HG02678 (cell line): ENCODE measurements around the gene SUN3.

Experiments used
- ATAC-seq: cut with Tn5 transposase; IDR thresholded peaks from one replicate; pipeline ENCODE4 v1.9.1; 2021; ENCODE audit warnings: mild to moderate bottlenecking, moderate library complexity; ENCODE audit not compliant: unreplicated experiment

Gene SUN3

DNA sequence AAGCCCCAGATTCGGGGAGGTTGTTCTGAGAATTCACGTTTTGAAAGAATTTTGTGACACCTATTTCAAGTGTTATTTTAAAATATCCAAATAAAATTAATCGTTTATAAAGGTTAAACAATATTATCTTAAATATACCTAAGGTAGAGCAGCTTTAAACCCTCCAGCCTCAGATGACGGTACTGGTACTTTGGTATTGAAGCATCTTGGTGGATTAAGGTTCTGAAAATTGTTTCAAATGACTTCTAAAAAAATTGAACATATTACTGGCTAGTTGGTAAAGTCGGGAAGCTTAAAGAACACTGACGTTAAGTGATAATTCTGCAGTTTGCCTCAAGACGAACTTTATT, 49.1 kb downstream of the SUN3 start:
- ATAC-seq = no peak

DNA sequence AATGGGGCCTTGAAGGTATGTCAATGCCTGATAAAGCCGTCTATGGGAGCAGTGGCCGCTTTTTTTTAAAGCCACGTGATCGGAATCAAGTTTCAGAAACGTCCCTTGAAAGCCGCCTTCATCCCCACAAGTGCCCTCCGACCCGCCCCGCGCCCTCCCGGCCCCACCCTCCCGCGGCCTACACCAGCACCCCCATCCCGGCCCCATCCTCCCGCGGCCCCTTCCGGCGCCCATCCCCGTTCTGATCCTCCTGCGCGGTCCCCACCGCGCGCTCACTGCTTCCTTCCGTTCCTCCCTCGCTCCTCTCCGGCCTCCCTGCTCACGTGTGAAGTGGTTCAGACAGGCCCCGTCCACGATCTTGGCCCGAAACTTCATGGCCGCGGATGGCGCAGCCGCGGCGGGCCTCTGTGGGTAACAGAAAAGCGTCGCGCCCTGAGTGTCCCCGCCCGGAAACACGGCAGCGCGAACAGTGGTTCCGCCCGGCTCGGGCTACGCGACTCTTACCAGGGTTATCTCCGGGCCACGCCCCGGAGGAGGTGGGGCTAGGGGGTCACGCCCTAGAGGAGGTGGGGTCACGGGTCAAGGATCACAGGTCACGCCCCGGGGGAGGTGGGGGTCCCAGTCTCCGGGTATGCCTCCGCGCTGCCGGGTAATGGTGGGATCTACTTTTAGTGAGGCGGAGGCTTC, 49.6 kb downstream of the SUN3 start, which contains the start of gene HUS1:
TSS of gene HUS1 (minus strand) at position 471 of the 687 bp plus-strand sequence. CDS start at position 375, 96 bp downstream.
- ATAC-seq = peak; percentile 99

DNA sequence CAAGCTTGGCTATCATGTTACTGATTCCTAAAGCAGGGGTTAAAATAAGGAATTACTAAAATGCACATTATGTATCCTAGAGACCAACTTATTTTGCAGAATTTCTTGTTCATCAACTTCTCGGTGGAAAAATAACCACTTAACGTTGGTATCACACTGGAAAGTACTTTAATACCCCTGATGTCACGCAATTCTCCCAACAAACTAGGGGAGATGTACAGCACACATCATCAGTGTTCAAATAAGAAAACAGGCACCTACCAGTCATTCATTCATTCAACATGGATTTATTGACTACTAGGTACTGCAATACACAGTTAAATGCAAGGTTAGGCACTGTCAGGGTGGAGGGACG, 50.1 kb downstream of the SUN3 start:
- ATAC-seq = no peak

GRCh38 chr7:47973739-47974138, 55.2 kb downstream of the SUN3 start:
- ATAC-seq = no peak

DNA sequence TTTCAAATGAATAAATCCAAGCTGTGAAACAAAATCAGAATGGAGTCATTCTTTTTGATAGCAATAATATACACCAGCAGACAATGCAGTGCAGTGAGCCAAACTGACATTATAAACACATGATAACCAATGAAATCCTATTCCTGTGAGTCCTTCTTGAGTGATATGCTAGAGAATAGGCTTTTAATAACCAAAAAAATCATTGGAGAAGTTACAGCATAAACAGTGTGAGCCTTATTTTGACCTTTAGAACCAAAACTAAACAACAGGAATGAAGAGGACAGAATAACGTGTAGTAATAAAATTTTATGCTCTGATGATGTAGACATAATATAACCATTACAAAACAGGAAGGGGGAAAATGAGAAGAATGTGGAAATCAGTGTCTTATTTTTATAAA, 58.1 kb downstream of the SUN3 start:
- ATAC-seq = no peak

DNA sequence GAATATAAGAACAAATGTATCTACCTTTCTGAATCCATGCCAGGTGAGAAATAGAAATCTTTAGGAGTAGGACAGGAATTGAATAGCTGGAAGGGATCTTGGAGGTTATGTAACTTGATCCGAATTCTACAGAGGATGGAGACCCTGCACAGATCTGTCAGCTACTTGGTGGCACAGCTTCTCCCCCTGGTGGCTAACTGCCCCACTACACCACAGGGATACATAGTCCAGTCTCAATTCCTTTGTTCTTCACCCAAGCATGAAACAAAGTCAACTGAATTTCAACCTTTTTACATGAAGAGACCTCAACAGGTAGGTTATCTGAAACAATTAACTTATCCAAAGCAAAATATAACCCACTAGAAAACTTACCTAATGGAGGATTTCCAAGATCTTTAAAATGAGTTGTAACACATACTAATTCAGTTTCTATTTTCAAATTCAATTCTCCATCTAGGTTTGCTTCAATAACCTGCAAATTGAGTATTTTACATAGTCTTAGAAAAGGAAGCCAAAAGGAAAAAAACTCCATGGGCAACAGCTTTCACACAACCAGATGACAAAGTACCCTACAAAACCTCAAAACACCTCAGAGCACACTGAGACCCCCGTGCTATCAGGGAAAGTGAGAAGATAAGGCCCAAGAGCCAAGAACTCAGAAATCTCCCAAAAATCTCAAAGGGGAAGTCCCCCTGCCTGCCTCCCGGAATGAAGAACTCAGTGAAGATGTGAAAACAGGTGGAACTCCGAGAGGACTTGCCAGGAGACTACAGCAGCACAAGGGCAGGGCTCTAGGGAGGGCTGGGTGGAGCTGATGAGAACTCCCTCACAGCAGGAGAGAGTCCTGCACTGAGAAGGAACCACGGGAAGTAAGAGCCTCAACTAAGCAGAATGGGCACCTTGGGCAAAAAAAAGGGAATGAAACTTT, 59.8 kb downstream of the SUN3 start:
- ATAC-seq = peak; percentile 81

DNA sequence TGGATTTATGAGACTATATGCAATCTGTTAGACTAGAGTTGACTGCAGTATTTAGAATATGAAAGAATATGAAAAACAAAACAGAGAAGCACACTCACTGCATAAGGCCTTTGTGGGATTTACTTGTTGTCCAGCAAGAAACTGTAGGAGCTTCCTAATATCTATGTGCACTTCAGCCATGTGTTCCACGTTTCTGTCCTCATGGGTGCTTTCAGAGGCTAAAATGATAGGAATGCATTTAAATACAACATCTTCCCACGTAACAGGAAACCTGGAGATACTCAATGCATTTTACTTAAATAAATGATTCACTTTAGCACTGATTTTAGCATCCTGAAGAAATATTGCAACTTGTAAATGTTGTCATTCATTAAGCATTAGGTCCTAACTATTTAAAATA, 61.2 kb downstream of the SUN3 start:
- no peak for ATAC-seq

DNA sequence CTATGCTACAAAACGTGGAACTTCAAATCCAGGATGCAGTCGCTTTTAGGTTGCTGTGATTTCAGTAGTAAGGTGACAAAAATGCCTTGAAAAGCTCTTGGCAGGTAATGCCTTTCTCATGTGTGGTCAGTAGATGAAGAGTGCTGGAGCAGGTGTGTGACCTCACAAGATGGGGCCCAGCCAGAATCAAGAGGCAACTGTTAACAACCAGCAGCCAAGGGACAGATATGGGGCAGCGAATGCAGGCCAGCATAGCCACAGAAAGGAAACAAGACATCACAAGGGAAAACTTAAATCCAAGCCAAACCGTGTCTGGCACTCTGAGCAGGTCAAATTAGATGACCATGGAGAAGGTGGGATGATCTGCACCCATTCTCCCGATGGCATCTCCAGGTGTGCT, 61.8 kb downstream of the SUN3 start:
- ATAC-seq = no peak

DNA sequence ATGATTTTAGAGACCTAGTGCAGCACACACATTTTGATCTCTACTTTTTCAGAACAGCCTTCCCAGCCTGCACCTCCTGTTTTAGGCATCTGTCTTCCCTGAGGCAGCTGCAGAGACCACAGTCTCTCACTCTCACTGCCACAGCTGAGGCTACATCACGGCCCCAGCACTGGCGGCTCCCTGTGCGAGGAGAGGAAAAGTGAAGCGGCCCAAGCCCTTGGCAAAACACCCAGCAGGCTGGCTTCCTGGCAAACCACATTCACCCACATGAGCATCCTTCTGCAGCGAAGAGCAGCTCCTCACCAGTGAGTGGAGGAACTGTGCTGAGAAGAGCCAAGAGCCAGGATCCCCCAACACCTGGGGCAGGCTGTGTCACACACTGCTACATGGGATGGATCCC, 63.5 kb downstream of the SUN3 start:
- ATAC-seq = no peak

GRCh38 chr7:47962262-47962661, 66.6 kb downstream of the SUN3 start:
- no peak for ATAC-seq

- no peak for ATAC-seq
These were observed 71.8 kb downstream of the SUN3 start for GRCh38 chr7:47957156-47957555.

DNA sequence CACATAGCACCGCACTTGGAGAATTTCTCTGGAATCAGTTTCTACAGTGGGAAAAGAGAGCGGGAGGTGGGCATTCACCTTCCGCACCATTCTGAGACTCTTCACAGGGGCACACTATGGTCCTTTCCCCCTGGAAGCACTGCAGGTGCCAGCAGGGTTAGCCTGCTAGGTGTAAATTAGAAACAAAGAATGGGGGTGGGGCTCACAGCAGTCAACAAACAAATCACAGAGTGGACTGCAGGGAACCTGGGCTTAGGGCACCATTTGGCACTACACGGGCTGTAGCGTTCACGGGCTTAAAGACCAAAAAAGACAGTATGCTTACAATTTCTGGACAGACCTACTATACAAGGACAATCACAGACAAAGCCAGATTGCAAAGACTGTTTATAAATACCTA, 72.7 kb downstream of the SUN3 start:
- ATAC-seq = no peak

DNA sequence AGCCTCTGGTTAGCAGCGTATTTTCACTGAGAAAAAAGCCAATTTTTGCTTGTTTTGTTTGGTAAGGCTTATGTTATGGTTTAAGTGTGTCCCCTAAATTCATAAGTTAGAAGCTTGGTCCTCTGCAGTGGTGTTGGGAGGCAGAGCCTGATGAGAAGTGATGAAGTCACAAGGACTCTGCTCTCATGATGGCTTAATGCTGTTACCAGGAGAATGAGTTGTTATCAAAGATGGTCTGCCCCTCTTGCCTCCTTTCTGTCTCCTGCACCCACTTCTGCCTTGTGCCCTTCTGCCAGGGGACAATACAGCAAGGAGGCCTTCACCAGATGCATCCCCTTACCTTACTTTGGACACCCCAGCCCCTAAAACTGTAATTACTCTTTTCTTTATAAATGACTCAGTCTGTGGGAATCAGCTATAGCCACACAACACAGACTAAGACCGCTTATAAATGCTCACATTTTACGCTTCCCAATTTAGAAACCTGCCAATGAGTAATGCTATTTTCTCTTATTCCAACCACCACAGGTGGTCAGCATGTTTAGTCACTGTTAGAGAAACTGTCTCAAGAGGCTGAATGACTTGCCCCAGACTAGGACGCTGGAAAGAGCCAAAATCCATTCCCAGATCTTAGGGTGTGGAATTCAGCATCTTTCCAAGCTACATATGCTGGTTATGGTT, 74.5 kb downstream of the SUN3 start:
- ATAC-seq = peak; percentile 36

DNA sequence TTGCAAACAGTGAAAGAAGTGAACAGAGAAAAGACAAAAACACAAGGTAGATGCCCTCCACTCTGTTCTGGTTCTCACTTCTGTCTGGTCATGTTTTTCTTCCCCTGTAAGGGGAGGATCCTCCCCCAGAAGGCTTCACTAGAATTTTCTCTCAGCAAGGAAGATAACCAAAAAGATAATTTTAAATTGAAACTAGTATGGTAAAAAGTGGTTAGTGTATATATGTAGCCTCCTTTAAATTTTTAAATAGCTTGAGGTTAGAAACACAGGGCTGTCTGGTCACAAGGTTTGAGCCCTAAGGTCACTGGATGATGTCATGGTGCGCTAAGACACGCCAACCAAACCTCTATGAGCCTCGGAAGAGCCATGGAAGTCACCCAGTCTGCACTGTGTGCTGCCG, 75.1 kb downstream of the SUN3 start:
- ATAC-seq = peak; percentile 71

- no peak for ATAC-seq
These were observed 76.7 kb downstream of the SUN3 start for GRCh38 chr7:47952224-47952623.

DNA sequence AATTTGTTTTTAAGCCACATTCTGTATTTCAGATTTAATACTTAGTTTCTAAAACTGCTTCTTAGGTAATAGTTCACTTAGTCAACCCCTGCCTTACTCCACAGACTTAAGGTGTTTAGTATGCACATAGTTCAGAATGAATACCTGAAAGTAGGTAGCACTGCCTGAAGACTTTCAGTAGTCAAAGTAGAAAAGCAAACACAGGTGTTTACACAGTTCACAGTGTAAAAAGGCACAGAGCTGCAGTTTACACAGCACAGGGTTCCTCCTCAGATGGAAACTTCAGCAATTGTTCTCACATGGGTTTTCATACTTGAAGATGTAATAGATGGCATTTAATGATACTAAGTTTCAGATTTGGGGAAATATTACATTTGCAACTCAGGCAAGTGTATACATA, 77.5 kb downstream of the SUN3 start:
- ATAC-seq = peak; percentile 41

GRCh38 chr7:47950714-47951113, 78.2 kb downstream of the SUN3 start:
- no peak for ATAC-seq

DNA sequence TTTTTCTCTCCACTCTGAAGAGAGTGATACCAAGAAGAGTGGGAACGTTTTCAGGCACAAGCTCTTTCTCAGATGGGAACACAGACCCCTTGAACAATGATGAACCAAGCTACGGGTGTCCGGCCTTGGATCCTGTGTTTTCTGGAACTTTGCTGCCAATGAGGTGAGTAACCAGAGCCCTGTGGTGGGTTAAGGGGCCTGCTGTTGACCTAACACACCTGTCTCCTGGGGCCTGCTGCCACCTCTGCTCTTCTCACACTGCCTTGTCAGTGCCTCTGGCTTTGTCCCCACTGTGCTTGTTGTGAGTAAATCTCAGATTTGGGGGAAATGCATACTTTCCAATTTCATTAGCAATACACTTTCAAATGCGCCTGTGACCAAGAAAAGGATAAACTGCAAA, 79.2 kb downstream of the SUN3 start:
- ATAC-seq = no peak

- no peak for ATAC-seq
These were observed 80.6 kb downstream of the SUN3 start, which contains the start of gene PKD1L1 for GRCh38 chr7:47948141-47948790. PKD1L1 (minus strand) TSS chr7:47948466; CDS start chr7:47948440, 26 bp downstream.

DNA sequence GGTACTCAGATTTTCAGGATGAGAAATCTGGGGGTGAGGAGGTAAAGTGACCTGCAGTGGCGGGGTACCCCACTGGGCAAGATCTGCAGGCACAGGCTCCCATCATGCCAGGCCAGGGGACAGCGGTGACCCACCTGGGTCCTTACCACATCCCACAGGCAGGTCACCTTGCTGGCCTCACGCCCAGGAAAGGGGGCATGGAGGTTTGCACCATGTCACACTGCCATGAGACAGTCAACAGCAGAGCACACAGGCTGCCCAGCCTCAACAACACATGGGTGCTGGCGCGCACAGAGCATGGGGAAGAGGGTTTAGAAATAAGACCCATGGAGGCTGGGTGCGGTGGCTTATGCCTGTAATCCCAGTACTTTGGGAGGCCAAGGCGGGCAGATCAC, 81.6 kb downstream of the SUN3 start:
- no peak for ATAC-seq
